Measurements from ENCODE around the gene NPS.

Gene NPS

GRCh38 chr10:127550861-127551260, 1.8 kb downstream of the NPS start:
- no peak for TF ChIP-seq CTCF (IDR thresholded peaks at IDR 0.05; ENCODE audit: low read depth, low read length, missing control alignments)
- DNase-seq (ENCODE audit: extremely low read depth, low read depth): no peak
- no peak overlapping the region for H3K4me3 ChIP-seq (replicated peaks; ENCODE audit: low read depth, low read length)

GRCh38 chr10:127552446-127552845, 3.3 kb downstream of the NPS start:
- no peak for TF ChIP-seq CTCF (IDR thresholded peaks at IDR 0.05; ENCODE audit: low read depth, low read length, missing control alignments)
- no peak for DNase-seq (ENCODE audit: extremely low read depth, low read depth)
- H3K4me3 ChIP-seq (replicated peaks; ENCODE audit: low read depth, low read length): no peak overlapping the region

GRCh38 chr10:127553417-127553816, 4.3 kb downstream of the NPS start:
- H3K4me3 ChIP-seq (replicated peaks; ENCODE audit: low read depth, low read length): no peak overlapping the region
- DNase-seq (ENCODE audit: extremely low read depth, low read depth): no peak
- TF ChIP-seq CTCF (IDR thresholded peaks at IDR 0.05; ENCODE audit: low read depth, low read length, missing control alignments): no peak

GRCh38 chr10:127556916-127557315, 7.8 kb downstream of the NPS start:
- no peak for TF ChIP-seq CTCF (IDR thresholded peaks at IDR 0.05; ENCODE audit: low read depth, low read length, missing control alignments)
- DNase-seq (ENCODE audit: extremely low read depth, low read depth): no peak
- H3K4me3 ChIP-seq (replicated peaks; ENCODE audit: low read depth, low read length): no peak overlapping the region

GRCh38 chr10:127561647-127562046, 12.5 kb downstream of the NPS start:
- TF ChIP-seq CTCF (IDR thresholded peaks at IDR 0.05; ENCODE audit: low read depth, low read length, missing control alignments): no peak
- no peak for DNase-seq (ENCODE audit: extremely low read depth, low read depth)
- no peak overlapping the region for H3K4me3 ChIP-seq (replicated peaks; ENCODE audit: low read depth, low read length)

GRCh38 chr10:127563718-127564553, 14.8 kb downstream of the NPS start:
- H3K4me3 ChIP-seq (replicated peaks; ENCODE audit: low read depth, low read length): no peak overlapping the region
- peak; percentile 60 for TF ChIP-seq CTCF (IDR thresholded peaks at IDR 0.05; ENCODE audit: low read depth, low read length, missing control alignments)
- no peak for DNase-seq (ENCODE audit: extremely low read depth, low read depth)
